HEK293 (cell line): Measurements from ENCODE around the gene ZBED5.

Experiments used
- CTCF ChIP-seq: fragments of 450-650 bp; formaldehyde crosslinking; IDR thresholded peaks from 2 replicates; pipeline ENCODE4 v1.5.1; 2016; ENCODE audit warnings: missing biosample characterization, missing genetic modification characterization
- ZBTB17 ChIP-seq: fragments of 450-650 bp; formaldehyde crosslinking; IDR thresholded peaks from 2 replicates; pipeline ENCODE4 v1.5.1; 2016; ENCODE audit warnings: missing biosample characterization, missing genetic modification characterization
- ZNF175 ChIP-seq: fragments of 450-650 bp; formaldehyde crosslinking; IDR thresholded peaks from 2 replicates; pipeline ENCODE4 v1.5.1; 2016; ENCODE audit warnings: missing biosample characterization, missing genetic modification characterization
- ZNF202 ChIP-seq: fragments of 450-650 bp; formaldehyde crosslinking; IDR thresholded peaks from 2 replicates; pipeline ENCODE4 v1.5.1; 2016; ENCODE audit warnings: missing biosample characterization, missing genetic modification characterization, borderline replicate concordance
- ZNF24 ChIP-seq: fragments of 450-650 bp; formaldehyde crosslinking; IDR thresholded peaks from 2 replicates; pipeline ENCODE4 v1.5.1; 2016; ENCODE audit warnings: missing biosample characterization, missing genetic modification characterization
- ZNF423 ChIP-seq: fragments of 450-650 bp; formaldehyde crosslinking; IDR thresholded peaks from 2 replicates; pipeline ENCODE4 v1.5.1; 2016; ENCODE audit warnings: missing biosample characterization, missing genetic modification characterization
- ZNF513 ChIP-seq: fragments of 450-650 bp; IDR thresholded peaks from 2 replicates; pipeline ENCODE4 v1.5.1; 2018; ENCODE audit warnings: missing biosample characterization, missing genetic modification characterization

GRCh38 chr11:10881892-10882291 lies 24.0 kb upstream of the ZBED5 start:
- TF ChIP-seq CTCF (tag by site-specific recombination) (no peak), ZBTB17 (tag by site-specific recombination) (no peak), ZNF513 (tag by site-specific recombination) (no peak), ZNF24 (tag by site-specific recombination) (no peak), ZNF175 (tag by site-specific recombination) (no peak), ZNF202 (tag by site-specific recombination) (no peak), ZNF423 (tag by site-specific recombination) (no peak)
